Measurements from ENCODE around the gene GTSE1.

The GTSE1 gene

DNA sequence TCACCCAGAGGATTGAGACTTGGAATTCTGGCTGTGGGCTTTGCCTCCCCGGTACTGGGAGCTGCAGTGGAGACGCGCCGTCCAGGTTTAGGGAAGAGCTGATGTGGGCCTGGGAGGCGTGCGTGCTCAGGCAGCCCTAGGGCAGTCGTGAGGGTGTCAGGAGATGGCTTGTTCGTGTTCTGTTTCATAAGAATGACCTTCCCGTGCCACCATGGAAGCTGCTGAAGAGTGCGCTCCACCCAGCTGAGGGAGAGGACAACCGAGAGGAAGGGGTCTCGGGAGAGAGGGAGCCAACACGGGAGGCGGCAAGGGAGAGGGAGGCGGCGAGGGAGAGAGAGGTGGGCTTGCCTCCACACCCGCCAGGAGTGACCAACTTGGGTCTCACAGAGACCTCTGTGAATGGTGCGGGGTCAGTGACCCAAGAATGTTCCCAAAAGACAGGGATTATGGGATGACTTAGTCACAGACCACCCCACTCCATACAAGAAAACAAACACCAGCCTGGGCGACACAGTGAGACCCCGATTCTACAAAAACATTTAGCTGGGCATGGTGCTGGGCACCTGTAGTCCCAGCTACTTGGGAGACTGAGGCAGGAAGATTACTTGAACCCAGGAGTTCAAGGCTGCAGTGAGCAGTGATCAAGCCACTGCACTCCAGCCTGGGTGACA is 24.2 kb downstream of the GTSE1 start:
- DNase-seq (ENCODE audit: low read depth) = no peak
- TF ChIP-seq, protein P1, sequence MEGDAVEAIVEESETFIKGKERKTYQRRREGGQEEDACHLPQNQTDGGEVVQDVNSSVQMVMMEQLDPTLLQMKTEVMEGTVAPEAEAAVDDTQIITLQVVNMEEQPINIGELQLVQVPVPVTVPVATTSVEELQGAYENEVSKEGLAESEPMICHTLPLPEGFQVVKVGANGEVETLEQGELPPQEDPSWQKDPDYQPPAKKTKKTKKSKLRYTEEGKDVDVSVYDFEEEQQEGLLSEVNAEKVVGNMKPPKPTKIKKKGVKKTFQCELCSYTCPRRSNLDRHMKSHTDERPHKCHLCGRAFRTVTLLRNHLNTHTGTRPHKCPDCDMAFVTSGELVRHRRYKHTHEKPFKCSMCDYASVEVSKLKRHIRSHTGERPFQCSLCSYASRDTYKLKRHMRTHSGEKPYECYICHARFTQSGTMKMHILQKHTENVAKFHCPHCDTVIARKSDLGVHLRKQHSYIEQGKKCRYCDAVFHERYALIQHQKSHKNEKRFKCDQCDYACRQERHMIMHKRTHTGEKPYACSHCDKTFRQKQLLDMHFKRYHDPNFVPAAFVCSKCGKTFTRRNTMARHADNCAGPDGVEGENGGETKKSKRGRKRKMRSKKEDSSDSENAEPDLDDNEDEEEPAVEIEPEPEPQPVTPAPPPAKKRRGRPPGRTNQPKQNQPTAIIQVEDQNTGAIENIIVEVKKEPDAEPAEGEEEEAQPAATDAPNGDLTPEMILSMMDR (conservative IDR thresholded peaks at IDR 0.05; ENCODE audit: low read length) = no peak
- no peak overlapping the region for H3K4me3 ChIP-seq (ENCODE audit: low read length)

DNA sequence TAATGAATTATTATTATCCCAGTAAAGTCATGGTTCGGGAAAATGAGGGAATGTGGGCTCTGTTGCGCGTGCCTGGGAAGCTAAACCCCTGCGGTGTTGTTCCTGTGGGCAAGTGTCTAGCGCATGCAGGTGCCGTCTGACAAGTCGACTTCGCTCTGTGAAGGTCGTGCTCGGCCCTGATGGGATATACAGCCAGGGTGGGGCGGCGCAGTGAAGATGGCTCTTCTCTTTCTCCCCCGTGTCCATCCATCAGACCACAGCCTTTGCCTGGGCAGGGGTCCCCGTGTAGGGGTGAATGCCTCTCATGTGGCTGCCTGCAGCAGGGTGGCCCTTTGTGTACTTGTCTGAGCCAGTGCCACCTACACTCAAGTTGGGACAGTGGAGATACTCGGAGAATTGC is 26.0 kb downstream of the GTSE1 start:
- no peak overlapping the region for H3K4me3 ChIP-seq (ENCODE audit: low read length)

DNA sequence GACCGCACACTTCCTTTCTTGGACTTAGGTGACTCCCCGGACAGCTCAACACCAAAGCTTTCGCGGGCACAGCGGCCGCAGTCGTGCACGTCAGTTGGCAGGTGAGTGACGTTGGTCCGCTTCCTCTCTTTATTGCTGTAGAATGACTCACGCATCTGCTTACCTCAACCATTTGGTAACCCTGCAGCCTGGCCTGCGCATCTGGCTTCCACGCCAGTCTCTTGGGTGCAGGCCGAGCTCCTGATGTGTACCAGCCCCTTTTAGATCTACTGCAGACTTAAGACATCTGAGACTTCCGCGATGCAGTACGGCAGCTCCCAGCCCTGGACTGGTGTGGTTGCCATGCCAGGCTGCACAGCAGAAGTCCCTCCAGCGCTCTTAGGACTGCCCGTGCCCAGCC is 26.5 kb downstream of the GTSE1 start:
- DNase-seq (ENCODE audit: low read depth) = no peak
- H3K4me3 ChIP-seq (ENCODE audit: low read length) = no peak overlapping the region
- TF ChIP-seq, protein P1 (conservative IDR thresholded peaks at IDR 0.05; ENCODE audit: low read length) = no peak

More for the DNA sequence above, 26.0 kb downstream of the GTSE1 start:
- no peak for DNase-seq (ENCODE audit: low read depth)
- TF ChIP-seq, protein P1 (conservative IDR thresholded peaks at IDR 0.05; ENCODE audit: low read length) = no peak

DNA sequence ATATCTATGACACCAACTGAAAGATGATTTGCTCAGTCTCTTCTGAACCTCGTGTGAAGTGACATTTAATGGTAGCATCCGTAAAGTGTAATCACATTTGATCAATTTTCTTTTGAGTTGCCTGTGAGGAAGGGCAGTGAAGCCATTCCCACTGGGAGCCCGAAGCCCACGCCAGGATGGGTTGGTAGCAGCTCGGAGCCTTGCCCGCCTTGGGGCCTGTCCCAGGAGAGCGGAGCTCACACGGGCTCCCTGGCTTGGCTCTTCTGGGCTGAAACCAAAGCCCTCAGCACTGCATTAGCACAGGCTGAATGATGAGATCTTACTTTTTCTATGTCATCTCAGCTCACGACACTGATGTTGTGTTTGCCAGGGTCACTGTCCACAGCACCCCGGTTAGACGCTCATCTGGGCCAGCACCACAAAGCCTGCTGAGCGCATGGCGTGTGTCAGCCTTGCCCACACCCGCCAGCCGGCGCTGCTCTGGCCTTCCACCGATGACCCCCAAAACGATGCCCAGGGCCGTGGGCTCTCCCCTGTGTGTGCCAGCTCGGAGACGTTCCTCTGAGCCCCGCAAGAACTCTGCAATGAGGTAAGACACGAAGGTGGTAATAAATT is 29.5 kb downstream of the GTSE1 start:
- TF ChIP-seq, protein P1 (conservative IDR thresholded peaks at IDR 0.05; ENCODE audit: low read length) = no peak
- no peak overlapping the region for H3K4me3 ChIP-seq (ENCODE audit: low read length)
- no peak for DNase-seq (ENCODE audit: low read depth)

DNA sequence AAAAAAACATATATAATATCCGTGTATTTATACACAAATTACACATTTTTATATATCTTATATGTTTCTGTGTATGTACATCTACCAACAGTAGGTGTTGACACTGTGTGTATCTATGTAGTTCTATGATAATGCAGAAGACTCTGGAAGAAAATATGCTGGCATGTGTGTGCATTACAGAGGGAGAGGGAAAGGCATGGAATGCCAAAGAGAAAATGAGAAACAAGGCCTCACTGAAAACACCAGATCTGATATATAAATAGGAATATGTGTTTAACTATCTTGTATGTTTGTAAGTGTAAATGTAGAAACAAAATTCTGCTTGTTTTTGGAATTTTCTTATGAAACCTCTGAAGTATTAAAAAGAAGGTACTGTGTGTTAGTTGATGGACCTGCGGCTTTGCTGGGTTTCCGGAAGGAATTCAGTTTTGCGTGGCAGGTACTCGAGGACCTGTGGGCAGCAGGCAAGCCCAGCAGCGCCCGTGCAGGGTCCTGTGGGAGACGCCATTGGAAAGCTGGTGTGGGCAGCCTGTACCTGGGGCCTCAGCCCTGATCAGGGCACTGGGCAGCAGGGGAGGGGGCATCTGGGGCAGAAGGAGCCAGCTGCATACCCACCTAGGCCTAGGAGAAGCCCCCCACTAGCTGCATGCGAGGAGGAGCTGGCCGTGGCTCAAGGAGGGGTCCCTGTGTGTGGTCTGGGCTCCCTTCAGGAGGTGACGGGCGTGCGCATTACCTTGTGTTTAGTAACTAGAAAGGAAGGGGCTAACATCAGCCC is 31.2 kb downstream of the GTSE1 start:
- TF ChIP-seq, protein P1 (conservative IDR thresholded peaks at IDR 0.05; ENCODE audit: low read length) = no peak
- no peak for DNase-seq (ENCODE audit: low read depth)

DNA sequence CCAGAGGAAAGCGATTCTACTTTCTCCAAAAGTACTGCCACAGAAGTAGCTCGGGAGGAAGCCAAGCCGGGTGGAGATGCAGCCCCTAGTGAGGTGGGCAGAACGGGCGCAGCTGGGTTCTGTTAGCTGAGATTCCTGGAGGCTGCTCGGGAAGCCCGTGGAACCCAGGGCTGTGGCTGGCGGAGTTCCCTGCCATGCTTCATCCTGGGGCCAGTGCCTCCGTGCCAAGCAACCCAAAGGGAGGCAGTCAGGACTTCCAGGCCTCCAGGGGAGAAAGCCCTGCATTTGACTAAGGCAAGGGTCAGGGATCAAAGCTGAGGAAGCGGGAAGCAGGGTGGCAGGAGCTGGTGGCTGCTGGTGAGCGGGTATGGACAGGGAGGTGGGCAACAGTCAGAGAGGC is 32.1 kb downstream of the GTSE1 start:
- H3K4me3 ChIP-seq (ENCODE audit: low read length) = no peak overlapping the region
- TF ChIP-seq, protein P1 (conservative IDR thresholded peaks at IDR 0.05; ENCODE audit: low read length) = no peak
- DNase-seq (ENCODE audit: low read depth) = no peak

More for the DNA sequence above, 31.2 kb downstream of the GTSE1 start:
- no peak overlapping the region for H3K4me3 ChIP-seq (ENCODE audit: low read length)
